Spleen (tissue), 13 donors: ENCODE results near the gene GMPS. TPM values are rescaled to one million over a fixed set of nuclear protein-coding genes. Genes with fewer than 3 reads are reported as not detected.
A peak's percentile ranks its signal among the peaks of the same experiment; 100 is the strongest.
"Not testable (repeated sequence)": the region's sequence is repeated elsewhere in the genome, so short reads cannot be mapped to it uniquely, and the experiment has no call there.

Experiments used
- DNase-seq: peaks from one replicate; pipeline ENCODE4 v3.0.0-alpha.2; 2020
- H3K27ac ChIP-seq, 8 donors: fragments of 200-600 bp; sonication (generic) in 7 of 8; 1 replicate in 4 of 8; 2 replicates in 4 of 8; pipeline versions ENCODE4 v1.5.0 to v1.8.0; 2016 to 2021; ENCODE audit warnings: inconsistent platforms in 4 of 8, mild to moderate bottlenecking in 4 of 8, moderate library complexity in 1 of 8
- H3K27me3 ChIP-seq, 7 donors: fragments of 200-600 bp; sonication (generic) in 6 of 7; replicated peaks in 1 of 7; 1 replicate in 4 of 7; 2 replicates in 3 of 7; pipeline versions ENCODE4 v1.5.0 to v1.8.0; 2016 to 2021; ENCODE audit warnings: inconsistent platforms in 3 of 7, mild to moderate bottlenecking in 1 of 7
- H3K36me3 ChIP-seq, 6 donors: fragments of 200-600 bp; sonication (generic) in 5 of 6; 1 replicate in 4 of 6; 2 replicates in 2 of 6; pipeline versions ENCODE4 v1.5.0 to v1.8.0; 2016 to 2021; ENCODE audit warnings: inconsistent platforms in 2 of 6
- H3K4me1 ChIP-seq, 6 donors: fragments of 200-600 bp; sonication (generic) in 5 of 6; 1 replicate in 3 of 6; 2 replicates in 3 of 6; pipeline versions ENCODE4 v1.5.0 to v1.8.0; 2016 to 2021; ENCODE audit warnings: inconsistent platforms in 3 of 6
- H3K4me3 ChIP-seq, 8 donors: fragments of 200-600 bp; sonication (generic) in 7 of 8; 1 replicate in 4 of 8; 2 replicates in 4 of 8; pipeline versions ENCODE4 v1.5.0 to v1.8.0; 2016 to 2021; ENCODE audit warnings: inconsistent platforms in 4 of 8, mild to moderate bottlenecking in 4 of 8, moderate library complexity in 2 of 8
- H3K9me3 ChIP-seq, 8 donors: fragments of 200-600 bp; sonication (generic) in 7 of 8; 1 replicate in 4 of 8; 2 replicates in 4 of 8; pipeline versions ENCODE4 v1.5.0 to v1.8.0; 2016 to 2021; ENCODE audit warnings: inconsistent platforms in 4 of 8
- CTCF ChIP-seq, 11 experiments: fragments of 200-600 bp in 7 of 11; fragments of 450-650 bp in 4 of 11; sonication (generic) in 4 of 11; IDR thresholded peaks in 8 of 11; conservative IDR thresholded peaks in 3 of 11; 1 replicate in 7 of 11; 2 replicates in 4 of 11; pipeline versions ENCODE4 v1.4.0 to v1.8.0; 2016 to 2021; ENCODE audit warnings: antibody characterized with exemption in 11 of 11, inconsistent platforms in 4 of 11, mild to moderate bottlenecking in 1 of 11
- POLR2A ChIP-seq, 3 donors: fragments of 450-650 bp; IDR thresholded peaks; one replicate each; pipeline ENCODE4 v1.5.1; 2017; ENCODE audit warnings: antibody characterized with exemption in 3 of 3, mild to moderate bottlenecking in 1 of 3
- POLR2AphosphoS5 ChIP-seq, 3 donors: sonication (generic); formaldehyde crosslinking; IDR thresholded peaks; one replicate each; pipeline ENCODE4 v1.5.1; 2017; ENCODE audit warnings: antibody characterized with exemption in 3 of 3
- WGBS, 5 donors: extraction: QIAGEN DNeasy Blood & Tissue Kit in 3 of 5; methylation state at CpG; one replicate each; pipeline versions ENCODE4 v1.1.5 to v1.1.7; 2013 to 2018; 5-methylcytosine and 5-hydroxymethylcytosine counted together
- intact Hi-C: fragments of 100-400 bp; cut with DNase I; formaldehyde crosslinking; loops from one replicate; pipeline ENCODE4 v1.15.0; 2023; ENCODE audit warnings: low total_unique reads
- long read RNA-seq, 2 donors: transcript quantifications; one replicate each; lab custom pipeline, GENCODE V29; 2026
- polyA plus RNA-seq, 3 donors: library from polyadenylated mRNA; stranded (reverse); fragments of 200-250 nt; gene quantifications; one replicate each; pipeline ENCODE4 v1.2.1, GENCODE V29; 2013
- total RNA-seq, 7 donors: library from RNA; depleted of rRNA in 3 of 7; stranded (reverse); fragments of >200 nt in 3 of 7; fragmentation: NEBNext Ultra II Directional in 4 of 7; extraction: Animal tissue kit (Norgen Biotek cat#: 25700) in 4 of 7; gene quantifications; one replicate each; pipeline versions ENCODE4 v1.1.0 to v1.2.1, GENCODE V29; 2016 to 2021
- donor health status: healthy with polysubstance abuse.
- donor health status: DM: no; HTN: no; CAD: no; lungs with moderate emphysema.
- donor health status: DM: no; HTN: no; CAD: no.
- donor health status: Bipolar disorder and iron deficiency.
- donor health status: healthy.
- donor health status: DM: no; HTN: no; CAD: no.
- donor health status: DM: yes; HTN: yes; CAD: no.

Gene GMPS
- total RNA-seq (10 to 100 TPM; 32.3 to 47.4 (median 39.8) TPM), polyA plus RNA-seq (10 to 100 TPM; 10.8 to 18.1 (median 16.4) TPM)
- long read RNA-seq, donor 1, full-length matches to known transcripts = 8 of 16 reads
- long read RNA-seq, donor 1, partial matches to known transcripts = 8 of 16 reads
- long read RNA-seq, donor 1, other reads (novel, unspliced or antisense) = 0 of 16 reads
- long read RNA-seq, donor 2, full-length matches to known transcripts = 12 of 12 reads
- long read RNA-seq, donor 2, partial matches to known transcripts = 0 of 12 reads
- long read RNA-seq, donor 2, other reads (novel, unspliced or antisense) = 0 of 12 reads

- Histone ChIP-seq H3K4me3 (peak within 1 kb of the TSS; percentile 76 to 100 (median 98)), H3K4me1 (peaks cover 14 to 49% (median 30%) of the 10 kb centered on the region in 6 donors), H3K36me3 (no peaks in the 10 kb centered on the region), H3K9me3 (no peaks in the 10 kb centered on the region), H3K27ac (peak within 1 kb of the TSS; percentile 87 to 97 (median 94)), H3K27me3 (no peaks in the 10 kb centered on the region)
- peak; percentile 100 for DNase-seq
- WGBS, 5 donors = 0 to 1% (median 0%) methylated on average over 23 to 83 of the region's 83 CpGs
- intact Hi-C loops = loop anchor here (10.0 kb wide), 1 partner anchor 66 kb away; the partner anchor contains the start of gene C3orf33
- TF ChIP-seq POLR2A (IDR thresholded peaks at IDR 0.05) (peak in 1 of 3 donors; percentile 34), CTCF (IDR thresholded peaks at IDR 0.05 in 8 of 11, conservative IDR thresholded peaks at IDR 0.05 in 3 of 11) (peak; percentile 40 to 85 (median 73)), POLR2AphosphoS5 (IDR thresholded peaks at IDR 0.05) (peak; percentile 72 to 92 (median 86))
Measured at GRCh38 chr3:155870133-155870944, at the start of gene GMPS. GMPS (plus strand) TSS chr3:155870650; CDS start chr3:155870871, 221 bp downstream.

- H3K9me3 ChIP-seq, DNase-seq, H3K27ac ChIP-seq, intact Hi-C loops, H3K4me1 ChIP-seq, H3K4me3 ChIP-seq, H3K27me3 ChIP-seq: not testable (repeated sequence)
- WGBS, 5 donors = 95 to 100% (median 97%) methylated on average over 13 of the region's 13 CpGs
- peaks cover 0 to 83% (median 24%) of the 10 kb centered on the region in 6 donors for H3K36me3 ChIP-seq
Measured at GRCh38 chr3:155828490-155829098, 41.9 kb upstream of the GMPS start.

GRCh38 chr3:155835341-155836071, 34.9 kb upstream of the GMPS start:
- intact Hi-C loops = no loop called here
- H3K4me3 ChIP-seq = no peak overlapping the region
- H3K9me3 ChIP-seq = no peaks in the 10 kb centered on the region
- 82 to 96% (median 87%) methylated on average over 9 of the region's 9 CpGs for WGBS, 5 donors
- no peak overlapping the region for H3K27ac ChIP-seq
- H3K4me1 ChIP-seq = peaks cover 0 to 6% (median 0%) of the 10 kb centered on the region in 6 donors
- H3K27me3 ChIP-seq = no peaks in the 10 kb centered on the region
- peaks cover 0 to 73% (median 8%) of the 10 kb centered on the region in 6 donors for H3K36me3 ChIP-seq
- no peak for TF ChIP-seq POLR2A (IDR thresholded peaks at IDR 0.05)
- no peak for DNase-seq

- Histone ChIP-seq H3K27me3 (no peaks in the 10 kb centered on the region), H3K4me3 (no peak overlapping the region), H3K4me1 (peaks cover 9 to 62% (median 35%) of the 10 kb centered on the region in 6 donors), H3K27ac (no peak overlapping the region), H3K9me3 (no peaks in the 10 kb centered on the region), H3K36me3 (peaks cover 0 to 55% (median 0%) of the 10 kb centered on the region in 6 donors)
- no peak for TF ChIP-seq POLR2A (IDR thresholded peaks at IDR 0.05)
- no peak for TF ChIP-seq CTCF (IDR thresholded peaks at IDR 0.05 in 8 of 11, conservative IDR thresholded peaks at IDR 0.05 in 3 of 11)
- no peak for TF ChIP-seq POLR2AphosphoS5 (IDR thresholded peaks at IDR 0.05)
- intact Hi-C loops = no loop called here
- DNase-seq = no peak
- WGBS, 5 donors = 72 to 82% (median 79%) methylated on average over 1 of the region's 1 CpG
Measured at GRCh38 chr3:155843569-155843968, 26.9 kb upstream of the GMPS start.
